ENCODE data around the gene NBEAL1.
"Not testable (repeated sequence)": the region's sequence is repeated elsewhere in the genome, so short reads cannot be mapped to it uniquely, and the experiment has no call there.

The NBEAL1 gene

DNA sequence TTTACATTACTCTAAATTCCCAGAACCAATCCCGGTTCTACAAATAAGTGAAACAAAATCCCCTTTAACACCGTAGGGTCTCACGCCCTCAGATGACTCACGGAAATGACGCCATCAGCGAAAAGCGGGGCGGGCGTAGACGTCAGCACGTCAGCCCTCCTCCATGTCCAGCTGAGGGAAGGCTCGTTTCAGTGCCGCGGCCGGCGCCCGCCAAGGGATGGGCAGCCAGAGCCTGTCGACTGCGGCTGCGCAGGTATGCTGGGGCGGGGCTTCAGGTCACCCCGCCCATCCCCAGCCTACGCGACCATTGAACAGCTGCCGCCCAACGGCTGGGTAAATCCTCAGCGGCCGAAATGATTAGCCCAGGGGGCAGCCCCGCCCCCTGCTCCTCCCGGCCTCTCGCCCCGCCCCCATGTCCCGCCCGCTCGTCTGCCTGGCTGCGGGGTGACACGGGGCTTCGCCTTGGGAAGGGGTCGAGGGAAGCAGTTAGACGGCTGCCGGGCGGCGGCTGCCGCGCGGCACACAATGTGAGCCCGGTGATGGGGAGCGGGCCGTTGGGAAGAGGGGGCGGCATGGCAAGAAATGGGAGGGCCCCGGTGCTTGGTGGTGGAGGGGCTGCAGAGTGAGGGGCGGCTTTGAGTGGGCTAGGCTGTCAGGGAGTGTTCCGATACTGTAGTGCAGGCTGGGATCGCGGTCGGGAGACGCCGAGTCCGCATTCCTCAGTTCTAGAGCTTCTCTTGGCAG lies at the start of gene NBEAL1:
Gene NBEAL1 (plus strand): TSS at position 420 of the 744 bp plus-strand sequence. CDS start 1,510 bp downstream, outside the sequence.
- peak; percentile 82 for DNase-seq (ENCODE audit: low read depth, low spot score)

DNA sequence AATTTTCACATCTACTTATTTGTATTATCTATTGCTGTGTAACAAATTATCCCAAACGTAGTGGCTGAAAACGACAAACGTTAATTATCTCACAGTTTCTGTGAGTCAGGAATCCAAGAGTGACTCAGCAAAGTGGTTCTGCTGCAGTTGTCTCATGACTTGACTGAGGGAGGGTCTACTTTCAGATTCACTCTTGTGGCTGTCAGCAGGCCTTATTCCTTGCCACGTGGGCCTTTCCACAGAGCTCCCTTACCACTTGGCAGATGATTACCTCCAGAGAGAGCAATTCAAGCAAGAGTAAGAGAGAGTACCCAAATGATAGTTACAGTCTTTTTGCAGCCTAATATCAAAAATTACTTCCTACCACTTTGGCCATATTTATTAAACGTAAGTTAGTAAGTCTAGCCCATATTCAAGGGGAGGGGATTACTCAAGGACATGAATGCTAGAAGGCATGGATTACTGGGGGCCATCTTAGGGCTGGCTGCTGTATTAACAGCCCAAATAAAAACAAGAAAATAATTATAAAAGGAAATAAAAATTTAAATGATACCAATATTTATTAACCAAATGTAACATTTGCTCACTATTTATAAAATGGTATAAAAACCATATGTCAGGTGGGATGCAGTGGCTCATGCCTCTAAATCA lies 48.7 kb upstream of the NBEAL1 start:
- peak; percentile 17 for DNase-seq (ENCODE audit: low read depth, low spot score)

DNA sequence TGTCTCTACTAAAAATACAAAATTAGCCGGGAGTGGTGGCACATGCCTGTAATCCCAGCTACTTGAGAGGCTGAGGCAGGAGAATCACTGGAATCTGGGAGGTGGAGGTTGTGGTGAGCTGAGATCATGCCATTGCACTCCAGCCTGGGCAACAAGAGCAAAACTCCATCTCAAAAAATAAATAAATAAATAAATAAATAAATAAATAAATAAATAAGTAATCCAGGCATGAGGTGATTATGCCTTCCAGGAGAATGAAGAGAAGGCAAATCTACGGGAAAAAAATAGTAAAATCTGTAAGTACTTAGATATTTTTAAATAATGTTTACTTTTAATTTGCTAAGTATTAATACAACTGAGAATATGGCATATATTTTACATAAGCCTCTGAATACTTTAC lies 45.3 kb upstream of the NBEAL1 start:
- DNase-seq (ENCODE audit: low read depth, low spot score), result not testable (repeated sequence)

DNA sequence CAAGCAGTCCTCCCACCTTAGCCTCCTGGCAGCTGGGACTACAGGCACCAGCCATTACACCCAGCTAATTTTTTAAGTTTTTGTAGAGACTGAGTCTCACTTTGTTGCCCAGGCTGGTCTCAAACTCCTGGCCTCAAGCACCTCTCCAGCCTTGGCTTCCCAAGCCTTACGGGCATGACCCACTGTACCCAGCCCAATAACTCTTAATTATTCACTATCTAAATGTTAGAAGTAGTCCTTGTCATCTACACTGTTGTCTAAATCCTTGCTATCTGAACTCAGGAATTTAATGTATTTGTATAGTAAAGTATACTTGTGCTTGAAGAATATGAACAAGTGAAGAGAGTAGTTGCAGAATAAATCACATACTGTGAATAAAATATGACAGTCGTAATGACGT lies 37.9 kb upstream of the NBEAL1 start:
- no peak for DNase-seq (ENCODE audit: low read depth, low spot score)

DNA sequence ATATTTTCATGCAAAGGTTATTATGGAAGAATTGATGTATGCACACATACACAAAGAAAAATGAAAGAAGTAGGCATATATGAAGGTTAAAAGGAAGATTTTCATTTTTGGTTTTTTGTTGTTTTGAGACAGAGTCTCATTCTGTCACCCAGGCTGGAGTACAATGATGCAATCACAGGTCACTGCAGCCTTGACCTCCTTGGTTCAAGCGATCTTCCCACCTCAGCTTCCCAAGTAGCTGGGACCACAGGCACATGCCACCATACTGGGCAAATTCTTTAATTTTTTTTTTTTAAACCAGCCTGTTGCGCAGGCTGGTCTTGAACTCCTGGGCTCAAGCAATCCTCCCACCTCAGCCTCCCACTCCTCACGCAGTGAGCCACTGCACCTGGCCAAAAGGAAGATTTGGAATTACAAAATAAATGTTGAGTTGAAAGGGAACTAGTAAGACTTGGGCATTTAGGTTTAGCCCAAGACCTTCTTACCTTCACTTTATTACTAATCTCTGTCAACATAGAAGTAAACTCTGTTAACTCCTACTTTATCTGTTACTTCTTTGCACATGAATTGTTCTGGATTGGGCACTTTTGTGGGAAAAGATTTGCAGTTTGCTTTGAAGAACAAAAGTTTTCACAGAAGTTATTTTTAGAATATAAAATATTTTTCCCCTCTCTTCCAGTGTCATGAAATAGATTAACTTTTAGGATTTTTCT lies 31.7 kb upstream of the NBEAL1 start:
- DNase-seq (ENCODE audit: low read depth, low spot score), result no peak

DNA sequence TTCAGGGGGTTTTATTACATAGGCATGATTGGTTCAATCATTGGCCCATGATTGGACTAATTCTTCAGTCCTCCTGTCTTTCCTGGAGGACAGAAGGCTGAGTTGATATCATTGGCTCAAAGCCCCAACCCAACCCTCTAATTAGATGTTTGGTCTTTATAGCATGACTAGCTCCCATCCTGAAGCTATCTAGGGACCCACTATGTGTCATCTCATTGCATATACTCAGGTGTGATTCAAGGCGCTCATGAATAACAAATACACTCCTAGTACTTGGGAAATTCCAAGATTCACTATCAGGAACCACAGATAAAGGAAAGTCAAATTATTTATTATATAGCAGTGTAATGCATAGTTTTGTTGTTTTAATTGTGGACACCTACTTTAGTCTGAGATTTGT lies 24.9 kb upstream of the NBEAL1 start:
- no peak for DNase-seq (ENCODE audit: low read depth, low spot score)

DNA sequence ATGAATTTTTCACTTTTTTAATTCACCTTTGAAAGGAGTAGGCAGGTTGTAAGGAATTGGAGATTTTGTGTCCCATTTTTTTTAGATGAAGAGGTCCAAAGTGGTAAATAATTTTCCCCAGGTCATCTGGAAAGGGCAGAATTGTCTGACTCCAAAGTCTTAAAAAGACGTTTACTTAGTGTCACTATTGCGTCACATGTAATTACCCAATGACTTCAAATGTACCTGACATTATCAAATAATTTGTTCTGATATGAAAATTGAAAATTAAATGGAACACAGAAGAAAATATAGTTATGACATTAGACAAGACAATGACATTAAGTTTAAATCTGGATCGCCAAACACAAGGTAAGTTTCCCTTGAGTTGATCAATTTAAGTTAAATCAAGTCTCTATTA lies 24.2 kb upstream of the NBEAL1 start:
- no peak for DNase-seq (ENCODE audit: low read depth, low spot score)

DNA sequence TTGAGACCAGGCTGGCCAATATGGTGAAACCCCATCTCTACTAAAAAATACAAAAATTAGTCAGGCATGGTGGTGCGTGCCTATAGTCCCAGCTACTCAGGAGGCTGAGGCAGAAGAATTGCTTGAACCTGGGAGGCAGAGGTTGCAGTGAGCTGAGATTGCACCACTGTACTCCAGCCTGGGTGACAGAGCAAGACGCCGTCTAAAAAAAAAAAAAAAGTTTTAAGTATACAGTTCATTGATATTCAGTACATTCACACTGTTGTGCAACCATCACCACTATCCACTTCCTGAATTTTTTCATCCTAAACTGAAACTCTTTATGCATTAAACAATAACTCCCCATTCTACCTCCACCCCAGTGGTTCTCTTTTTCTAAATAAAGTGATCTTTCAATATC lies 17.6 kb upstream of the NBEAL1 start:
- DNase-seq (ENCODE audit: low read depth, low spot score), result not testable (repeated sequence)

DNA sequence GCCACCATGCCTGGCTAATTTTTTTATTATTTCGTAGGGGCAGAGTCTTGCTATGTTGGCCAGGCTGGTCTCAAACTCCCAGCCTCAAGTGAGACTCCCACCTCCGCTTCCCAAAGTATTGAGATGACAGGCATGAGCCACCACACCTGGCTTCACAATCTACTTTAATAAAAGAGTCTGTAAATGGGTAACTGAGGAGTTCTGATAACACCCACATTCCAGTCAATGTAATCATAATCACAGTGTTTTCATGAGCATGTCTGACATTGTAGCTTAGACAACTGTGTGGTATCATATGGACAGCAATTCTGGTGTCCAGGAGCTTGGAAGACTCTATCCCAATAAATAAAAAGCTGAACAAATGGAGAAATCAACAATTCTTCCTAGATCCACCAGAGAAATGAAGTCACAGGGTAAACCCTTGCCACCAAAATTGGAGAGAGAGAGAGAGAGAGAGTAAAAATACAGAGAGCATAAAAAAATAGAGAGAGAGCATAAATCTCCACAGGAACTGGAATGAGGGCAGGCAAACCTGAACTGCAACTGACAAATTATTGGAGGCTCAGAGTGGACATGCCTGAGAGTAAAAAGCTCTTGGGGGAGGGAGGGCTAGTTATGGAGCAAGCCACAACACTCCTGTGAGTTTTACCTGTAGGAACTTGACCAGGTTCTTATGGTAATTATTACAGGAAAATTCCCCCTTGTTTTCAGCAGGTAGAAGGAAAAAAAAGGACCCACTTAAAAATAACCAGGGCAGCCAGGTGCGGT lies 12.4 kb upstream of the NBEAL1 start:
- DNase-seq (ENCODE audit: low read depth, low spot score), result no peak

DNA sequence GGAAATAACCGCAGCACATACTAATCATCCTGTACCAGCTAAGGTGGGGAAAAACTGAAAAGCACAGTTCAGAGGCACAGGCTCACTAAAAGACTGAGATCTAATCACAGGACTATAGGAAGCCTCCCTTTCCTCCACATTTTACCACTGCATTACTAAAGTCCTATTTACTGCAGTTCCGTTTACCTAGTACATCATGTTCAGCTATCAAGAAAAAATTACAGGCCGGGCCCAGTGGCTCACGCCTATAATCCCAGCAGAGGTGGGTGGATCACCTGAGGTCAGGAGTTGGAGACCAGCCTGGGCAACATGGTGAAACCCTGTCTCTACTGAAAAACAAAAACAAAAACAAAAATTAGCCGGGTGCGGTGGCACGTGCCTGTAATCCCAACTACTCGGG lies 11.0 kb upstream of the NBEAL1 start:
- DNase-seq (ENCODE audit: low read depth, low spot score), result no peak

DNA sequence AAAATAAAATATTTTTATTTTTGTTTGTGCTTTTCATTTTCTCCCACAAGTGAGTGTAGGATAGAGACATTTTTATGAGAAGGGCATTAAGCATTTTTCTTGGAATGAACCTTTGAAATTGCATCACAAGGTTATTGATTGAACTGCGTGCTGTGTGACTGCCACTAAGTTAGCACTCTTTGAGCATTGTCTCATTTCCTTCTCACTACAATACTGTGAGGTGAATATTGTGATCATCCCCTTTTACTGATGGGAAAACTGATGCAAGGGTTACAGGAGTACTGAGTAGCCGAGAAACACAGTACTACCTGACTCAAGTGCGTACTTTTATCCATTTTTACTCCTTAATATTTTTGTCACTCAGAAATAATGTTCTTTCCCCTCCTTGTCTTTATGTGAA lies 2.0 kb downstream of the NBEAL1 start:
- no peak for DNase-seq (ENCODE audit: low read depth, low spot score)

DNA sequence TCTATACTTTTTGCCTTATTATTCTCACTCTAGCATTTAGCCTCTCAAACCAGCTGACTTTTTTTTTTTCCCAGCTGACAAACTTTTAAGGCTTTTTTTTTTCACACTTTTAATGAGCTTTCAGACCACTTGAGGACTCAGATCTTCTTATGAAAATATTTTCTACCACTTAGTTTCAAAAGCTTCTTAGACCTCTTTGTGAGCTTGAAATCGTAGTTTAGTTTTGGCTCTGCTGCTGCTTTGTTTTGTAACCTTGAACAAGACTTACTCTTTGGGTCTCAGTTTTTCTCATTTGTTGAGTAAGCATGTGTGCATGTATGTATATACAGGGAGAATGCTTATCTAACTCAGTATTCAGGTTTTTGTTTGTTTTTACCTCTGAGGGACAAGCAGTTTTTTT lies 3.5 kb downstream of the NBEAL1 start:
- no peak for DNase-seq (ENCODE audit: low read depth, low spot score)

DNA sequence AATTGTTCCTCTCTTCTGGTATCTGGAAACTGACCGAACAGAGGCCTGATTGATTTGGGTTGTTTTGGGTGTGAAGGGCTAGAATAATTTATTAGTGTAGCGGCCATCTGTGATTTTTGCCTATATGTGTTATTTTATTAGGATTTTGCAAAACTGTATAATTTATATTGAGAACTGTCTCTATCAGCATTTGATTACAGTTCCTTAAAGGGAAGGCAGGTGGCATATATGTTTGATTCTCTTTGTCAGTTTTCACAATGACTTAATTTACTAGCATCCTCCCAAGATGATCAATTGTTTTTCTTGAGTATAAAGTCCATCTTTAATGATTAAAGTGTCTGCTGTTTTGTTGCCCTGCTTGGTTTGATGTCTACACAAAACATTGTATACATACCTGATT lies 4.5 kb downstream of the NBEAL1 start:
- DNase-seq (ENCODE audit: low read depth, low spot score), result no peak

DNA sequence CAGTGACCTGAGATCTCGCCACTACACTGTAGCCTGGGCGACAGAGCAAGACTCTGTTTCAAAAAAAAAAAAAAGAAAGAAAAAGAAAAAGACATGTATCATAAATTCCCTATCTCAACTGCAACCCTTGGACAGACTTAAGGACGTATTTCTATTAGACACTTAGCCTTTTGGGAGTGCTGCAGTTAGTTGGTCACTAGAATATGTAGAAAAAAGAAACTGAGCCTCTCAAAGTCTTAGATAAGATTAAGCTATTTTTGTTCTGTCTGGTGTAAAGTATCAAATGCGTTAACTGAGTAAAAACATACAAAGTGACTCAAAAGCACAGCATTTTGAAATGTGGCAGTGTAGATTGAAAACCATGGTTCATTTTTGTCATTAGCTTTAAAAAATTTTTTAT lies 7.3 kb downstream of the NBEAL1 start:
- no peak for DNase-seq (ENCODE audit: low read depth, low spot score)

DNA sequence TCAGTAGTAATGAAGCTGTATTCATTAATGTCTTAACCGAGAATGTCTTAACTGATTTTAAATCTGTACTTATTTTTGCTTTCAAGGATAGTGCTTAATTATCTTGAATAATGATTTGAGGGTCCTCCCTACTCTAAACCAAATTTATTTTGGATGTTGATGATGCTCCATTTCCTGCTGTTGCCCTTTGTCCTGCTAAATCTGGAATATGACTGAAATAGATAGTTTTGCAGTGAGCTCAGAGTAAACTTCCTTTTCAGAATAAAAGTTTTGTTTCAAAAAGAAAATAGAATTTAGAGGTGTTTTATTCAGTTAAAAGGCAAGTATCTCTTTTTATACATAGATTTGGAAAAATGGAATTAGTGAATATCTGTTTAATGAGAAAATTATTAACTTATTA lies 8.1 kb downstream of the NBEAL1 start:
- DNase-seq (ENCODE audit: low read depth, low spot score), result no peak

DNA sequence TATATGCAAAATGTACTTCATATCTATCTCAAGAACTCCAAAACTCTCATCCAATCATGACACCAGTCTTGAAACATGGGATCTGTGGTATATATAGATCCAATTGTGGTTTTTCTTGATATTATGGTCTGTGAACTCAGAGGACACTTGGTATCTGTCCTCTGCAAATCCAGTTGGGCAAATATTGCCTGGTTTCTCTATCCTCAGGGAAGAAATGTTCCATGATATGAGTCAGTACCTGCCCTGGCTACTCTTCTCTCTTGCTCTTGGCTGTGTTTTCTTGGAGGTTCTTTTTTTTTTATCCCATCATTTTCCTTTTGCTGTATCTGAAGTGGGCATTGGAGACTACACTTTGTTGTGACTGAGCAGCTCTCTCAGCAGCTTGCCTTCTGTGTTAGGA lies 10.9 kb downstream of the NBEAL1 start:
- no peak for DNase-seq (ENCODE audit: low read depth, low spot score)

DNA sequence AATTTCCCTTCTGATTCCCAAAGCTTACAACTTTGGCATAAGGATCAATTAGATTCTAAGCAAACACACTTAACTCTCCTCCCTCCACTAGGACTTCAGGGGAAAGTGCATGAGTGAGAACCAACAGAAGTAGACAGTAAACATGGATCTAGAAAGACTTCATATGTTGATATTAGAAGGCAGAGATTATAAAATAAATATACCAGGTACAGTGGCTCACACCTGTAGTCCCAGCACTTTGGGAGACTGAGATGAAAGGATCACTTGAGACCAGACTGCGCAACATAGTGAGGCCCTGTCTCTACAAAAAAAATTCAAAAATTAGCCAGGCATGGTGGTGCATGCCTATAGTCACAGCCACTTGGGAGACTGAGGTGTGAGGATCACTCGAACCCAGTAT lies 15.9 kb downstream of the NBEAL1 start:
- DNase-seq (ENCODE audit: low read depth, low spot score), result no peak

DNA sequence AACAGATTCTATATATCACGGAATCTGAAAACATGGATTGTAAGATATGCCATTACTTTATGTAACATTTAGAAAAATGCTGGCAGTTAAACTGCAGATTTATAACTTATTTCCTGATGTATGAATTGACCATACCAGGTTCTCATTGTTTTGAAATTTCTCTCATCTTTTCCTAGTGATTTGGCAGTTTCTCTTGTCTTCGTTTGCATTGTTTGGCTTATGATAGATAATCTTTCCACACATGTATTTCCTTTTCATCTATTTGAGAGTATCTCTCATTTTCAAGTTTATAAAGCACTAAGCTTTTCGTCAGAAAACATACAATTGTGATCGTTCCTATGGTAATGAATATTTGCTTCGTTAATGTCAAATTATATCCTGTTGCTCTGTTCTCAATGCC lies 16.3 kb downstream of the NBEAL1 start:
- no peak for DNase-seq (ENCODE audit: low read depth, low spot score)

DNA sequence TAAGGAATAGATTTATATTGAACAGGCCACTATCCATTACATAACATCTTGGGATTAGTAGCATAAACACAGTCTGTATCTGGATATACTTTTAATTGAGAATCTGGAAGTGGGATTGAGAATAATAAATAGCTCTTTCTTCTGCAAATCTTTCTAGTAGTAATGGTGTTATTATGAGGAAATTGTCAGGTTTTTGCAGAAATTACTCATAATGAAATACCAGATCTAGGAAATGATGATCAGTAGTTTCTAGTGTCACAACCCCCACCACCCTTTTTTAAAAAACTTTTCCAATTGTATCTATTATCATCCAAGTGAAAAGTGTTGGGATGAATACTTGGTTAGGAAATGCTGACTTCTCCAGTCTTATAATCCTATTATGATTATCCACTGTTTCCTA lies 18.7 kb downstream of the NBEAL1 start:
- no peak for DNase-seq (ENCODE audit: low read depth, low spot score)

DNA sequence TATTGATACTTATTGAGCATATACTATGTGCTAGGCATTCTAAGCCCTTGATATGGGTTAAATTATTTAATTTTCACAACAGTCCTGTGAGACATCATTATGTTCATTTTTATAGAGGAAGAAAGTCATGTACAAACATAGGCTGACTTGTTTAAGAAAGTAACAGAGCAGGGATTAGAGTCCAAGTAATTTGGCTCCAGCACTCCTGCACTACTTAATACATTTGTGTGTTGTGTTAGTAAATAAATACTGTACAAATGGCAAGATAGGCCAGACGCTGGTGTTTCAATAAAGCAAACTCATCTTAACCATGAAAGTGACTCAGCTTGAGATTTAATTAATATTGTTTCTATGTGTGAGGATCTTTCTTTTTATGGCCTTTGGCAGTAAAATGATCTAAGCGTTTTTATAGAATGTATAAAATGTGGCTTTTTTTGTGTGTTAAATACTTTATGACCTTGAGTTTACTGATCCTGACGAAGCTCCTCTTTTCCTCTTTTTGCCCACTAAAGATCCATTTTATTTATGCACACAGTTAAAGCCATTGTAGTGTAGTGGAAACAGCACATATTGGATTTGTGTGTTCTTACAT lies 21.3 kb downstream of the NBEAL1 start:
- no peak for DNase-seq (ENCODE audit: low read depth, low spot score)

DNA sequence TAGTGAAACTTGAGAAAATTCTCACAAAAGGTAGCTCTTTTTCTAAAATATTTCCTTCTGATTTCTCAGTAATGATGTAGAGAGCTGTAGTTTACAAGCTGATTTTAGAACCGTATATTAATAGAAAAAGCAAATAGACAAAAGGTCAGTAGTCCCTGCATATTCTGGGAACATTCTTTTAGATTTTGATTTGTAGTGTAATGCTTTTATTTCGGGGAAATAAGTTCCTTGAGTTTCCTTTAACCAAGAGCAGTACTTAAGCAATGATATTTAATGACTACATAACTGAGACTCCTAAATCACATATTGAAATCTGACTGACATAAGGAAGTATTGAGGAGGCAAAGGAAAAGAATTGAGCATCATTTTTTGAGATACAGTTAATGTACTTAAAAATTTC lies 22.4 kb downstream of the NBEAL1 start:
- no peak for DNase-seq (ENCODE audit: low read depth, low spot score)

DNA sequence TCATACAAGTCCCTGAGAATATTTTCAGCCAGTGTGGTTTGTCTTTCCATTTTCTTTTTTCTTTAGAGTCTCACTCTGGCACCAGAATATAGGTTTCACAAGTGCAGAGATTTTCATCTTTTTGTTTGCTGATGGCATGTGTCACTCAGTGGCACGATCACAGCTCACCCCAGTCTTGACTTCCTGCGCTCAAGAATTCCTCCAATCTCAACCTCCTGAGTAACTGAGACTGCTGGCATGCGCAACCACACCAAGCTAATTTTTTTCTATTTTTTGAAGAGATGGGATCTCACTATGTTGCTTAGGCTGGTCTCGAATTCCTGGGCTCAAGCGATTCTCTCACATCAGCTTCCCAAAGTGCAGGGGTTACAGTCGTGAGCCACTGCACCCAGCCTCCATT lies 23.9 kb downstream of the NBEAL1 start:
- no peak for DNase-seq (ENCODE audit: low read depth, low spot score)

Measured in iPS DF 19.7 (cell line).